Breast epithelium (tissue), 4 donors: Measurements from ENCODE around the gene DOCK11. TPM values are rescaled to one million over a fixed set of nuclear protein-coding genes. Genes with fewer than 3 reads are reported as not detected.
A peak's percentile ranks its signal among the peaks of the same experiment; 100 is the strongest.

Source experiments
- DNase-seq, 2 donors: peaks; one replicate each; pipeline ENCODE4 v3.0.0-alpha.2; 2019; ENCODE audit warnings: low spot score in 2 of 2
- H3K27ac ChIP-seq, 2 donors: fragments of 200-600 bp; sonication (generic) in 1 of 2; one replicate each; pipeline ENCODE4 v1.5.1; 2016 to 2019; ENCODE audit warnings: mild to moderate bottlenecking in 1 of 2
- H3K27me3 ChIP-seq, 2 donors: fragments of 200-600 bp; sonication (generic) in 1 of 2; one replicate each; pipeline versions ENCODE4 v1.5.1 to v1.6.0; 2017 to 2019; ENCODE audit warnings: control low read depth in 1 of 2, mild to moderate bottlenecking in 1 of 2
- H3K36me3 ChIP-seq: fragments of 200-600 bp; one replicate; pipeline ENCODE4 v1.5.1; 2019
- H3K4me1 ChIP-seq, 2 donors: fragments of 200-600 bp; sonication (generic); one replicate each; pipeline ENCODE4 v1.5.1; 2016 to 2019; ENCODE audit warnings: control low read depth in 1 of 2
- H3K4me3 ChIP-seq, 3 donors: fragments of 200-600 bp; sonication (generic); 1 replicate in 2 of 3; 2 replicates in 1 of 3; pipeline ENCODE4 v1.5.1; 2016 to 2019; ENCODE audit warnings: mild to moderate bottlenecking in 3 of 3, moderate library complexity in 2 of 3
- H3K9me3 ChIP-seq, 2 donors: fragments of 200-600 bp; sonication (generic) in 1 of 2; one replicate each; pipeline ENCODE4 v1.5.1; 2016 to 2019; ENCODE audit warnings: control low read depth in 1 of 2
- CTCF ChIP-seq, 3 donors: fragments of 450-650 bp; IDR thresholded peaks; one replicate each; pipeline ENCODE4 v1.5.1; 2016 to 2017; ENCODE audit warnings: antibody characterized with exemption in 3 of 3, mild to moderate bottlenecking in 3 of 3, moderate library complexity in 3 of 3
- POLR2A ChIP-seq: fragments of 450-650 bp; IDR thresholded peaks from one replicate; pipeline ENCODE4 v1.6.1; 2016; ENCODE audit warnings: antibody characterized with exemption, mild to moderate bottlenecking, moderate library complexity
- POLR2AphosphoS5 ChIP-seq, 3 donors: sonication (generic); formaldehyde crosslinking; IDR thresholded peaks; one replicate each; pipeline ENCODE4 v1.6.1; 2017; ENCODE audit warnings: antibody characterized with exemption in 3 of 3
- intact Hi-C: fragments of 100-400 bp; cut with DNase I; formaldehyde crosslinking; loops from one replicate; pipeline ENCODE4 v1.15.1; 2023; ENCODE audit warnings: low total_unique reads
- total RNA-seq, 3 donors: library from RNA; depleted of rRNA; stranded (reverse); fragments of >200 nt; gene quantifications; one replicate each; pipeline ENCODE4 v1.1.0, GENCODE V29; 2016

The DOCK11 gene
- total RNA-seq, 3 donors from 2014 or later = 25.3 to 138 (median 26.9) TPM

DNA sequence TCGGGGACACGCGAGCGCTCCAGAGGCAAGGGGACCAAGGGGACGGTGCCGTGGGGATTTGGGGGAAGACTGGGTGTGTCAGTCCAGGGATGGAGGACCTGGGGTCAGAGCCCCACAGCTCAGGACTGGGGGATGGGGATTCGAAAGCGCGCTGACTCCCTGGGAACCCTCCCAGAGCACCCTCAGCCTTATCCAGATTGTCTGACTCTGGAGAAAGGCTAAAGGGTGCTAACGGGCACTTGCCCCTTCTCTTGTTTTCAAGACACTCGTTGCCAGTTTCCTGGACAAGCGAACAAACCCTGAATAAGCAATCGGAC, 1.1 kb downstream of the DOCK11 start:
- intact Hi-C loops = no loop called here
- Histone ChIP-seq H3K9me3 (no peaks in the 10 kb centered on the region), H3K4me1 (no peaks in the 10 kb centered on the region), H3K4me3 (peak overlapping the region; percentile 63 to 87 (median 75)), H3K27me3 (peaks cover 0 to 9% of the 10 kb centered on the region in 2 donors), H3K36me3 (no peaks in the 10 kb centered on the region), H3K27ac (peak overlapping the region in 1 of 2 donors; percentile 89)
- DNase-seq = no peak
- TF ChIP-seq CTCF (IDR thresholded peaks at IDR 0.05) = no peak
- no peak for TF ChIP-seq POLR2A
- no peak for TF ChIP-seq POLR2AphosphoS5 (IDR thresholded peaks at IDR 0.05)

DNA sequence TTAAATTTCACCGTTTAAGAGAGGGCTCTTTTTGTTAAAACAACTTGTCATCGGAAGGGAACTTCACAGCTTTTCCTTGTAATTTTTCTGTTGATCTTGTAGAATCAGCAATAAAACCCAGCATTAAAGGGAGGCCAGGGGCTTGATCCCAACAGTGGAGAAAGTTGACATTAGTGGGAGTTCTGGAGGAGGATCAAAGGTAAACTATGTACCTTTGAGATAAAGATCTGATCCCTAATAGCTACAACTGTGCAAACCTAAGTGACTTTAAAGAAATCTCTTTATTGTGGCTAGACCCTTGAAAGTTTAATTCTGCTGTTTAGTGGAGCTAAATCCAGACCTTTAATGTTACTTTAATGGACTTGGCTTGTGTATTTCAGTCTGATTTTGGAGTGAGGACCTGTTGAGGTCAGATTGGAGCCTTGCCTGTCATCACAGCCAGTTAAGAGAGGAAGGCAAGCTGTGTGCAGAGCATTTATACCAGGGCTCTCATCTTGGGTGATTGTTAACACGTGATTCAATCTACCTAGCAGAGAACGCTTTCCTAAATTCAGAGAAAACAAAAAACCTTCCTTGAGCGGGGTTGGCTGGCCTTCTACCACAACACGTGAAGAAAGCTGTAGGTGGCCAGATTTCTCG, 1.7 kb downstream of the DOCK11 start:
- Histone ChIP-seq H3K36me3 (no peaks in the 10 kb centered on the region), H3K9me3 (no peaks in the 10 kb centered on the region), H3K27me3 (peaks cover 0 to 9% of the 10 kb centered on the region in 2 donors), H3K4me3 (peak overlapping the region; percentile 63 to 87 (median 75)), H3K4me1 (no peaks in the 10 kb centered on the region), H3K27ac (no peak overlapping the region)
- intact Hi-C loops = no loop called here
- no peak for TF ChIP-seq CTCF (IDR thresholded peaks at IDR 0.05)
- no peak for TF ChIP-seq POLR2A
- no peak for TF ChIP-seq POLR2AphosphoS5 (IDR thresholded peaks at IDR 0.05)
- DNase-seq = no peak

- no peaks in the 10 kb centered on the region for H3K36me3 ChIP-seq
- H3K27ac ChIP-seq = no peak overlapping the region
- H3K9me3 ChIP-seq = no peaks in the 10 kb centered on the region
- intact Hi-C loops = no loop called here
- TF ChIP-seq POLR2AphosphoS5 (IDR thresholded peaks at IDR 0.05) (no peak), POLR2A (no peak), CTCF (IDR thresholded peaks at IDR 0.05) (no peak)
- H3K4me3 ChIP-seq = no peak overlapping the region
- H3K27me3 ChIP-seq = peaks cover 0 to 9% of the 10 kb centered on the region in 2 donors
- DNase-seq = no peak
- no peaks in the 10 kb centered on the region for H3K4me1 ChIP-seq
These were observed 2.7 kb downstream of the DOCK11 start for GRCh38 chrX:118498351-118498750.

DNA sequence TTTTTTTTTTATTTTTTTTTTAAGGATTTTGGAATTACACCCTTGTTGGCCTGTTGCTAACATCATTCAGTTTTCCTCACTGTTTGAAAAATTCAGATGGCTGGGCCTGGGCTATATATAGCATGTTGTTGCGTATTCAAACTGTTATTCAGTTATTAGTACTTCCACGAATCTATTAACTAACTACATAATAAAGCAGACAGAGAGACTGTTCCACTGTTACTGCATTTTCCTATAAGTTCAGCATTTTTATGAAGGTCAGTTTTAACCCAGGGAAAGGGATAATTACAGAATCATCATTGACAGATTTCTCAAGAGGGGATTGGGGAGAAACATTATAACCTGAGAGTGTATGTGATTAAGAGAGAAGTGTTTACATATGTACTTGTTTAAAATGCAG, 3.1 kb downstream of the DOCK11 start:
- H3K9me3 ChIP-seq = no peaks in the 10 kb centered on the region
- H3K36me3 ChIP-seq = no peaks in the 10 kb centered on the region
- no peaks in the 10 kb centered on the region for H3K4me1 ChIP-seq
- H3K27me3 ChIP-seq = peaks cover 0 to 9% of the 10 kb centered on the region in 2 donors
- no peak overlapping the region for H3K4me3 ChIP-seq
- no peak for TF ChIP-seq CTCF (IDR thresholded peaks at IDR 0.05)
- no peak for TF ChIP-seq POLR2A
- TF ChIP-seq POLR2AphosphoS5 (IDR thresholded peaks at IDR 0.05) = no peak
- no peak overlapping the region for H3K27ac ChIP-seq
- DNase-seq = no peak
- intact Hi-C loops = no loop called here

GRCh38 chrX:118499295-118499694, 3.7 kb downstream of the DOCK11 start:
- no peak overlapping the region for H3K4me3 ChIP-seq
- intact Hi-C loops = no loop called here
- TF ChIP-seq POLR2A (no peak), POLR2AphosphoS5 (IDR thresholded peaks at IDR 0.05) (no peak), CTCF (IDR thresholded peaks at IDR 0.05) (no peak)
- no peaks in the 10 kb centered on the region for H3K36me3 ChIP-seq
- no peaks in the 10 kb centered on the region for H3K4me1 ChIP-seq
- peaks cover 0 to 9% of the 10 kb centered on the region in 2 donors for H3K27me3 ChIP-seq
- DNase-seq = no peak
- no peaks in the 10 kb centered on the region for H3K9me3 ChIP-seq
- no peak overlapping the region for H3K27ac ChIP-seq
